H1 (cell line): ENCODE data around the gene H2BW2. TPM values are rescaled to one million over a fixed set of nuclear protein-coding genes. Genes with fewer than 3 reads are reported as not detected.

Experiments
- CTCF ChIA-PET: fragments of 300-600 bp; sonication (Branson Sonifier 250); formaldehyde crosslinking; loops from one replicate; lab custom pipeline; 2021; ENCODE audit not compliant: partially characterized antibody; lab: Charles Lee
- POLR2A ChIA-PET: fragments of 300-600 bp; sonication (Branson Sonifier 250); formaldehyde crosslinking; loops from one replicate; lab custom pipeline; 2021; ENCODE audit warnings: inconsistent platforms; ENCODE audit not compliant: partially characterized antibody; lab: Charles Lee
- DNase-seq, 2 experiments: peaks; one replicate each; pipeline versions ENCODE4 v3.0.0 to v3.0.0-alpha.2; 2010 to 2022; ENCODE audit warnings: low spot score in 2 of 2, low read depth in 1 of 2, mixed read lengths in 1 of 2
- FAIRE-seq: peaks from 2 replicates; lab custom pipeline; 2011; peaks lifted over from hg19 to GRCh38; lab: Jason Lieb, UNC
- H2AFZ ChIP-seq: 2 replicates; pipeline ENCODE4 v1.8.1; 2012; ENCODE audit warnings: low read length, inconsistent platforms
- H2AK5ac ChIP-seq: 2 replicates; pipeline ENCODE4 v1.6.1; 2013; ENCODE audit warnings: low read depth, low read length
- H2BK120ac ChIP-seq: replicated peaks from 2 replicates; pipeline ENCODE3; 2013; ENCODE audit warnings: low read depth, low read length, inconsistent platforms
- H2BK12ac ChIP-seq: 2 replicates; pipeline ENCODE4 v1.6.1; 2013; ENCODE audit warnings: low read depth, low read length
- H2BK15ac ChIP-seq: 2 replicates; pipeline ENCODE4 v1.6.1; 2013; ENCODE audit warnings: low read length
- H2BK20ac ChIP-seq: 2 replicates; pipeline ENCODE4 v1.6.1; 2013; ENCODE audit warnings: low read length
- H2BK5ac ChIP-seq: 2 replicates; pipeline ENCODE4 v1.6.1; 2013; ENCODE audit warnings: low read depth, low read length
- H3K14ac ChIP-seq: 2 replicates; pipeline ENCODE4 v1.6.1; 2013; ENCODE audit warnings: inconsistent platforms; ENCODE audit not compliant: insufficient read length
- H3K18ac ChIP-seq: 2 replicates; pipeline ENCODE4 v1.6.1; 2013; ENCODE audit warnings: low read length; ENCODE audit errors: extremely low read depth
- H3K23ac ChIP-seq: 2 replicates; pipeline ENCODE4 v1.6.1; 2013; ENCODE audit warnings: inconsistent platforms; ENCODE audit not compliant: insufficient read length
- H3K23me2 ChIP-seq: 2 replicates; pipeline ENCODE4 v1.6.1; 2013; ENCODE audit warnings: low read depth, low read length
- H3K27ac ChIP-seq: 2 replicates; pipeline ENCODE4 v1.6.1; 2011; ENCODE audit warnings: low read depth, low read length, inconsistent platforms
- H3K27me3 ChIP-seq, 4 experiments: replicated peaks in 1 of 4; 1 replicate in 1 of 4; 2 replicates in 3 of 4; pipeline versions ENCODE4 v1.6.1 to v1.8.1; 2011 to 2013; ENCODE audit warnings: low read length in 3 of 4, mild to moderate bottlenecking in 3 of 4, inconsistent platforms in 2 of 4, mixed read lengths in 2 of 4, moderate library complexity in 1 of 4; ENCODE audit not compliant: control insufficient read depth in 3 of 4, insufficient read depth in 3 of 4; ENCODE audit errors: extremely low read depth in 1 of 4
- H3K36me3 ChIP-seq, 4 experiments: 2 replicates each; pipeline versions ENCODE4 v1.6.1 to v1.8.1; 2011 to 2013; ENCODE audit warnings: mild to moderate bottlenecking in 4 of 4, low read length in 3 of 4, moderate library complexity in 2 of 4, control low read depth in 1 of 4, inconsistent platforms in 1 of 4; ENCODE audit not compliant: insufficient read depth in 4 of 4, control insufficient read depth in 2 of 4
- H3K4ac ChIP-seq: replicated peaks from 2 replicates; pipeline ENCODE3; 2013; ENCODE audit warnings: low read length, low read depth, mixed read lengths, inconsistent platforms; ENCODE audit not compliant: insufficient read length
- H3K4me1 ChIP-seq, 4 experiments: replicated peaks in 1 of 4; 1 replicate in 1 of 4; 2 replicates in 3 of 4; pipeline versions ENCODE4 v1.6.1 to v1.8.1; 2011 to 2013; ENCODE audit warnings: low read length in 3 of 4, inconsistent platforms in 2 of 4, mixed read lengths in 1 of 4; ENCODE audit not compliant: insufficient read depth in 4 of 4, control insufficient read depth in 3 of 4
- H3K4me2 ChIP-seq, 2 experiments: 2 replicates each; pipeline versions ENCODE4 v1.6.1 to v1.8.1; 2011 to 2013; ENCODE audit warnings: low read depth in 2 of 2, low read length in 2 of 2, control low read depth in 1 of 2, inconsistent platforms in 1 of 2, mild to moderate bottlenecking in 1 of 2; ENCODE audit not compliant: insufficient read depth in 1 of 2
- H3K4me3 ChIP-seq, 4 experiments: fragments of 200-600, 300-600 bp in 1 of 4; sonication (generic), shearing (Covaris generic), sonication (Bioruptor Twin) in 1 of 4; 2 replicates each; pipeline versions ENCODE4 v1.5.1 to v1.8.1; 2011 to 2016; ENCODE audit warnings: low read length in 4 of 4, low read depth in 3 of 4, control low read depth in 2 of 4, inconsistent platforms in 2 of 4, mild to moderate bottlenecking in 2 of 4, mixed read lengths in 1 of 4, moderate library complexity in 1 of 4; ENCODE audit not compliant: insufficient read depth in 2 of 4; ENCODE audit errors: extremely low read depth in 1 of 4
- H3K56ac ChIP-seq: replicated peaks from 2 replicates; pipeline ENCODE3; 2013; ENCODE audit warnings: low read depth, mild to moderate bottlenecking, mixed read lengths, low read length, inconsistent platforms; ENCODE audit not compliant: insufficient read length
- H3K79me1 ChIP-seq: 2 replicates; pipeline ENCODE4 v1.6.1; 2013; ENCODE audit warnings: low read depth, low read length, control low read depth
- H3K79me2 ChIP-seq, 2 experiments: 2 replicates each; pipeline versions ENCODE4 v1.6.1 to v1.8.1; 2012 to 2013; ENCODE audit warnings: low read length in 2 of 2, mild to moderate bottlenecking in 2 of 2, inconsistent platforms in 1 of 2; ENCODE audit not compliant: insufficient read depth in 2 of 2, control insufficient read depth in 1 of 2
- H3K9ac ChIP-seq, 4 experiments: replicated peaks in 1 of 4; 1 replicate in 1 of 4; 2 replicates in 3 of 4; pipeline versions ENCODE4 v1.6.1 to v1.8.1; 2011 to 2013; ENCODE audit warnings: low read depth in 3 of 4, low read length in 3 of 4, control low read depth in 2 of 4, mild to moderate bottlenecking in 2 of 4, moderate library complexity in 2 of 4, inconsistent platforms in 1 of 4; ENCODE audit errors: extremely low read depth in 1 of 4
- H3K9me3 ChIP-seq, 2 experiments: 2 replicates each; pipeline versions ENCODE4 v1.6.1 to v1.8.1; 2012 to 2013; ENCODE audit warnings: mild to moderate bottlenecking in 2 of 2, moderate library complexity in 2 of 2, control low read depth in 1 of 2, inconsistent platforms in 1 of 2, low read depth in 1 of 2, low read length in 1 of 2, mixed read lengths in 1 of 2; ENCODE audit not compliant: insufficient read depth in 2 of 2
- H4K20me1 ChIP-seq, 2 experiments: replicated peaks in 1 of 2; 2 replicates each; pipeline versions ENCODE3 to v1.8.1; 2011 to 2013; ENCODE audit warnings: inconsistent platforms in 2 of 2, low read length in 2 of 2, mild to moderate bottlenecking in 1 of 2; ENCODE audit not compliant: insufficient read depth in 2 of 2, control insufficient read depth in 1 of 2
- H4K5ac ChIP-seq: 2 replicates; pipeline ENCODE4 v1.6.1; 2013; ENCODE audit warnings: low read length, low read depth, mixed read lengths, inconsistent platforms; ENCODE audit not compliant: insufficient read length
- H4K8ac ChIP-seq: 2 replicates; pipeline ENCODE4 v1.8.0; 2013; ENCODE audit warnings: mild to moderate bottlenecking, moderate library complexity, low read length, inconsistent platforms; ENCODE audit not compliant: insufficient read depth; ENCODE audit errors: extremely low read depth
- H4K91ac ChIP-seq: replicated peaks from 2 replicates; pipeline ENCODE3; 2013; ENCODE audit warnings: low read length, mixed read lengths, inconsistent platforms; ENCODE audit not compliant: insufficient read length
- CEBPB ChIP-seq: IDR thresholded peaks from 2 replicates; pipeline ENCODE4 v1.6.1; 2012; ENCODE audit warnings: low read depth, low read length
- CHD1 ChIP-seq: IDR thresholded peaks from 2 replicates; pipeline ENCODE4 v1.6.1; 2012; ENCODE audit warnings: low read depth, low read length, improper control_type of control experiment
- KDM5A ChIP-seq: fragments of 200-600 bp; IDR thresholded peaks from 2 replicates; pipeline ENCODE4 v1.7.1; 2012; ENCODE audit warnings: mild to moderate bottlenecking, low read length, inconsistent platforms, mixed read lengths
- POLR2A ChIP-seq, 2 experiments: IDR thresholded peaks; 1 replicate in 1 of 2; 2 replicates in 1 of 2; pipeline ENCODE4 v1.6.1; 2011; ENCODE audit warnings: low read depth in 2 of 2, low read length in 2 of 2, mild to moderate bottlenecking in 2 of 2; ENCODE audit errors: control extremely low read depth in 1 of 2
- POU5F1 ChIP-seq: IDR thresholded peaks from 2 replicates; pipeline ENCODE4 v1.6.1; 2011; ENCODE audit warnings: low read depth, mild to moderate bottlenecking, low read length, moderate library complexity
- RNF2 ChIP-seq: fragments of 200-900, 300-1000 bp; sonication (generic); IDR thresholded peaks from 2 replicates; pipeline ENCODE4 v1.7.1; 2016; ENCODE audit warnings: borderline replicate concordance, low read depth, mild to moderate bottlenecking, antibody characterized with exemption, low read length; ENCODE audit not compliant: poor library complexity, severe bottlenecking; ENCODE audit errors: missing control alignments
- RXRA ChIP-seq: IDR thresholded peaks from 2 replicates; pipeline ENCODE4 v1.6.1; 2011; ENCODE audit warnings: low read depth, mild to moderate bottlenecking, low read length, moderate library complexity; ENCODE audit not compliant: insufficient read depth
- SIN3A ChIP-seq, 2 experiments: IDR thresholded peaks in 1 of 2; conservative IDR thresholded peaks in 1 of 2; 2 replicates each; pipeline ENCODE4 v1.6.1; 2011 to 2012; ENCODE audit warnings: low read length in 2 of 2, improper control_type of control experiment in 1 of 2, low read depth in 1 of 2, mild to moderate bottlenecking in 1 of 2
- TAF1 ChIP-seq: IDR thresholded peaks from 2 replicates; pipeline ENCODE4 v1.6.1; 2011; ENCODE audit warnings: mild to moderate bottlenecking, low read depth, low read length
- TCF12 ChIP-seq: IDR thresholded peaks from 2 replicates; pipeline ENCODE4 v1.6.1; 2011; ENCODE audit warnings: low read depth, mild to moderate bottlenecking, low read length
- WGBS, 2 experiments: shearing (Covaris generic) in 1 of 2; methylation state at CpG; one replicate each; pipeline versions ENCODE4 v1.1.6 to v1.1.7; 2013 to 2015; ENCODE audit warnings: low lambda C conversion rate in 2 of 2, mixed read lengths in 2 of 2, inconsistent platforms in 1 of 2, low coverage in 1 of 2, missing lambda C conversion rate in 1 of 2; ENCODE audit not compliant: insufficient replicate concordance in 2 of 2, insufficient coverage in 1 of 2, insufficient read length in 1 of 2; ENCODE audit errors: extremely low coverage in 1 of 2, missing lambda C conversion rate in 1 of 2; 5-methylcytosine and 5-hydroxymethylcytosine counted together
- polyA plus RNA-seq, 7 experiments: library from polyadenylated mRNA; depleted of rRNA in 3 of 7; stranded (reverse) in 5 of 7; unstranded in 2 of 7; fragments of >200 nt in 5 of 7; fragments of 200-250 nt in 2 of 7; gene quantifications; 1 replicate in 5 of 7; 2 replicates in 1 of 7; 4 replicates in 1 of 7; pipeline versions ENCODE4 v1.2.1 to v1.2.3, GENCODE V29; 2011 to 2013; ENCODE audit warnings: missing spikeins in 2 of 7, mixed read lengths in 2 of 7
- total RNA-seq: library from RNA; stranded (reverse); fragmentation: NEBNext Ultra II Directional; extraction: Animal tissue kit (Norgen Biotek cat#: 25700); gene quantifications from 2 replicates; pipeline ENCODE4 v1.2.1, GENCODE V29; 2021
- TF ChIP-seq, protein P1 (sequence below): IDR thresholded peaks from 2 replicates; pipeline ENCODE4 v1.6.1; 2012; ENCODE audit warnings: low read length, inconsistent platforms
- TF ChIP-seq, protein P2 (sequence below): IDR thresholded peaks from 2 replicates; pipeline ENCODE4 v1.6.1; 2011; ENCODE audit warnings: low read length, improper control_type of control experiment

Gene H2BW2
- total and polyA plus RNA-seq, 2 of the 8 experiments (the other 6 are each of a cell fraction or from before 2014, with no cell fraction given) = 0.03 TPM; not detected in 1

DNA sequence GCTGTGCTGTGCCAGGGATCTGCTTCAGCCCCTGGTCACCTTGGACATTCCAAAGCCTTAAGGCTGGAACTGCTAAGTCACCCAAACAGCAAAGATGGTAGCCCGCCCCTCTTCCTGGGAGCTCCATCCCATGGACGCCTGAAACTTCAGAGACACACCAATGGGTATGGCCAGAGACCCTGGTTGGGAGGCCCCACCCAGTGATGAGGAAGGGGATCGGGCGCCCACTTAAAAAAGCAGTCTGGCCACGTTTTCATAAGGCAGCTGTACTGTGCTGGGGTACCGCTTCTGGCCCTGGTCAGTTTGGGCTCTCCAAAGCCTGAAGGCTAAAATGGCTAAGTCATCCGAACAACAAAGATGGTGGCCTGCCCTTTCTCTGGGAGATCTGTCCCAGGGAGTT, 45.7 kb downstream of the H2BW2 start:
- no peaks in the 10 kb centered on the region for H3K23me2 ChIP-seq
- FAIRE-seq = no peak
- no peak overlapping the region for H2AK5ac ChIP-seq
- H3K18ac ChIP-seq = no peak overlapping the region
- no peaks in the 10 kb centered on the region for H3K36me3 ChIP-seq
- no peak overlapping the region for H2AFZ ChIP-seq
- no peak overlapping the region for H2BK5ac ChIP-seq
- H3K23ac ChIP-seq = no peak overlapping the region
- H2BK12ac ChIP-seq = no peak overlapping the region
- no peak overlapping the region for H3K56ac ChIP-seq
- H2BK120ac ChIP-seq = no peak overlapping the region
- POLR2A ChIA-PET = interaction anchor here (1.4 kb wide), 1 partner anchor 27 kb away, joined by 3 read pairs; the partner anchor contains the start of gene ZCCHC18
- 100% methylated on average over 2 of the region's 7 CpGs; no CpG with 5 or more reads in 1 of the 2 experiments for WGBS, 2 experiments
- H4K5ac ChIP-seq = no peak overlapping the region
- H3K4me2 ChIP-seq = no peak overlapping the region
- no peak overlapping the region for H4K91ac ChIP-seq
- H3K27ac ChIP-seq = no peak overlapping the region
- no peak for DNase-seq
- H3K14ac ChIP-seq = no peak overlapping the region
- H3K4me3 ChIP-seq = no peak overlapping the region
- no peak overlapping the region for H3K9ac ChIP-seq
- no peak overlapping the region for H2BK15ac ChIP-seq
- no peaks in the 10 kb centered on the region for H4K20me1 ChIP-seq
- no peaks in the 10 kb centered on the region for H3K79me2 ChIP-seq
- CTCF ChIA-PET = interaction anchor here (1.7 kb wide), 1 partner anchor 15 kb away, joined by 3 read pairs; no protein-coding TSS in a partner anchor
- H3K4ac ChIP-seq = no peak overlapping the region
- no peaks in the 10 kb centered on the region for H3K79me1 ChIP-seq
- H3K9me3 ChIP-seq = no peaks in the 10 kb centered on the region
- no peaks in the 10 kb centered on the region for H3K27me3 ChIP-seq
- no peaks in the 10 kb centered on the region for H3K4me1 ChIP-seq
- H4K8ac ChIP-seq = no peak overlapping the region; the same call in 1 of the 2 replicates
- H2BK20ac ChIP-seq = no peak overlapping the region
- TF ChIP-seq CEBPB (no peak), POLR2A (IDR thresholded peaks at IDR 0.05; ENCODE audit: control extremely low read depth in 1 of 2, low read depth in 2 of 2, low read length in 2 of 2) (no peak), TCF12 (no peak), RXRA (no peak), TAF1 (no peak), CHD1 (no peak), KDM5A (no peak), POU5F1 (no peak), RNF2 (no peak), SIN3A (conservative IDR thresholded peaks at IDR 0.05 in 1 of 2, IDR thresholded peaks at IDR 0.05 in 1 of 2; ENCODE audit: low read depth in 1 of 2, low read length in 2 of 2) (no peak)
- TF ChIP-seq, protein P1, sequence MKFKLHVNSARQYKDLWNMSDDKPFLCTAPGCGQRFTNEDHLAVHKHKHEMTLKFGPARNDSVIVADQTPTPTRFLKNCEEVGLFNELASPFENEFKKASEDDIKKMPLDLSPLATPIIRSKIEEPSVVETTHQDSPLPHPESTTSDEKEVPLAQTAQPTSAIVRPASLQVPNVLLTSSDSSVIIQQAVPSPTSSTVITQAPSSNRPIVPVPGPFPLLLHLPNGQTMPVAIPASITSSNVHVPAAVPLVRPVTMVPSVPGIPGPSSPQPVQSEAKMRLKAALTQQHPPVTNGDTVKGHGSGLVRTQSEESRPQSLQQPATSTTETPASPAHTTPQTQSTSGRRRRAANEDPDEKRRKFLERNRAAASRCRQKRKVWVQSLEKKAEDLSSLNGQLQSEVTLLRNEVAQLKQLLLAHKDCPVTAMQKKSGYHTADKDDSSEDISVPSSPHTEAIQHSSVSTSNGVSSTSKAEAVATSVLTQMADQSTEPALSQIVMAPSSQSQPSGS = no peak
- TF ChIP-seq, protein P2, sequence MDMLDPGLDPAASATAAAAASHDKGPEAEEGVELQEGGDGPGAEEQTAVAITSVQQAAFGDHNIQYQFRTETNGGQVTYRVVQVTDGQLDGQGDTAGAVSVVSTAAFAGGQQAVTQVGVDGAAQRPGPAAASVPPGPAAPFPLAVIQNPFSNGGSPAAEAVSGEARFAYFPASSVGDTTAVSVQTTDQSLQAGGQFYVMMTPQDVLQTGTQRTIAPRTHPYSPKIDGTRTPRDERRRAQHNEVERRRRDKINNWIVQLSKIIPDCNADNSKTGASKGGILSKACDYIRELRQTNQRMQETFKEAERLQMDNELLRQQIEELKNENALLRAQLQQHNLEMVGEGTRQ = no peak
